ENCODE results near the gene RGPD4. TPM values are rescaled to one million over a fixed set of nuclear protein-coding genes. Genes with fewer than 3 reads are reported as not detected.
A peak's percentile ranks its signal among the peaks of the same experiment; 100 is the strongest.

The RGPD4 gene
- total RNA-seq, 1 donor, result under 0.01 TPM

DNA sequence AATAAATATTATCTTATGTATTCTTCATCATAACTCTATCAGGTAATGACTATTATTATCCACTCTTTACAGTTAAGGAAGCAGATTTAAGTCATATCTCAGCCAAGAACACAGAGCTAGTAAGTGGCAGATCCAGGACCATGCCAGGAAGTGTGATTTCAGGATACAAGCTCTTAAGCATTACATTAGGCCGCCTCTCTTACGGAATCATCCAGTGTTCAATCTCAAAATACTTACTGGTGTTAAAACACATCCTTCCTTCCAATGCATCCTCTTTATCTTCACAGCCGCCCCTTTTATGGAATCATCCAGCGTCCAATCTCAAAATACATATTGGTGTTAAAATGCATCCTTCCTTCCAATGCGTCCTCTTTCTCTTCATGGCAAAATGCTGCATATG, 14.7 kb upstream of the RGPD4 start:
- TF ChIP-seq, protein P1, sequence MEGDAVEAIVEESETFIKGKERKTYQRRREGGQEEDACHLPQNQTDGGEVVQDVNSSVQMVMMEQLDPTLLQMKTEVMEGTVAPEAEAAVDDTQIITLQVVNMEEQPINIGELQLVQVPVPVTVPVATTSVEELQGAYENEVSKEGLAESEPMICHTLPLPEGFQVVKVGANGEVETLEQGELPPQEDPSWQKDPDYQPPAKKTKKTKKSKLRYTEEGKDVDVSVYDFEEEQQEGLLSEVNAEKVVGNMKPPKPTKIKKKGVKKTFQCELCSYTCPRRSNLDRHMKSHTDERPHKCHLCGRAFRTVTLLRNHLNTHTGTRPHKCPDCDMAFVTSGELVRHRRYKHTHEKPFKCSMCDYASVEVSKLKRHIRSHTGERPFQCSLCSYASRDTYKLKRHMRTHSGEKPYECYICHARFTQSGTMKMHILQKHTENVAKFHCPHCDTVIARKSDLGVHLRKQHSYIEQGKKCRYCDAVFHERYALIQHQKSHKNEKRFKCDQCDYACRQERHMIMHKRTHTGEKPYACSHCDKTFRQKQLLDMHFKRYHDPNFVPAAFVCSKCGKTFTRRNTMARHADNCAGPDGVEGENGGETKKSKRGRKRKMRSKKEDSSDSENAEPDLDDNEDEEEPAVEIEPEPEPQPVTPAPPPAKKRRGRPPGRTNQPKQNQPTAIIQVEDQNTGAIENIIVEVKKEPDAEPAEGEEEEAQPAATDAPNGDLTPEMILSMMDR (IDR thresholded peaks at IDR 0.05; ENCODE audit: extremely low read depth, low read depth, low read length), result no peak
- H3K9me3 ChIP-seq (ENCODE audit: low read depth, low read length), result no peaks in the 10 kb centered on the region

DNA sequence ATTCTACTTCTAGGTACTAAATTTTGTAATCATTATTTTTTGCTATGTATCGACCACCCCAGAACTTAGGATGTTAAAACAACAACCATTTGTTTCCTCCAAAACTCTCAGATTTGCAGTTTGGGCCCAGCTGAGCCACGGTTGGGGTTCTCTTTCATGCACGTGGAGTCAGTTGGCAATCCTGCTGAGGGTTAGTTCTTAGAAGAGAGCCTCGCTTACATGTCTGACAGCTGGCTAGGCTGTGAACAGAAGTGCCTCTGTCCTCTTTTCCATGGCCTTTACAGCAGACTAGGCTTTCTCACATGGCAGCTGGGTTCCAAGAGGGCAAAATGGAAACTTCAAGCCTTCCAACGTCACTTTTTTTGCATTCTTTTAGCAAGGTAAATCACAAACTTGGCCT, 9.3 kb upstream of the RGPD4 start:
- H3K4me1 ChIP-seq (ENCODE audit: insufficient read depth, low read length), result no peaks in the 10 kb centered on the region
- H3K36me3 ChIP-seq (ENCODE audit: insufficient read depth, low read length), result no peaks in the 10 kb centered on the region
- H2AFZ ChIP-seq (ENCODE audit: low read length), result no peak overlapping the region
- H3K27ac ChIP-seq (ENCODE audit: low read depth, low read length), result no peak overlapping the region
- H3K9me3 ChIP-seq (ENCODE audit: low read depth, low read length), result no peaks in the 10 kb centered on the region
- no peaks in the 10 kb centered on the region for H3K79me2 ChIP-seq (ENCODE audit: insufficient read depth, low read length)
- no peaks in the 10 kb centered on the region for H4K20me1 ChIP-seq (ENCODE audit: insufficient read depth, low read length)
- H3K27me3 ChIP-seq (ENCODE audit: insufficient read depth, low read length), result no peaks in the 10 kb centered on the region
- no peak overlapping the region for H3K4me2 ChIP-seq (ENCODE audit: insufficient read depth, low read length)
- no peak for DNase-seq (ENCODE audit: insufficient read length, low spot score, missing footprints)
- TF ChIP-seq, protein P1 (IDR thresholded peaks at IDR 0.05; ENCODE audit: extremely low read depth, low read depth, low read length), result no peak
- no peak overlapping the region for H3K4me3 ChIP-seq (ENCODE audit: insufficient read depth, low read length)

More for the DNA sequence above, 14.7 kb upstream of the RGPD4 start:
- Histone ChIP-seq H3K4me3 (ENCODE audit: insufficient read depth, low read length) (no peak overlapping the region), H3K36me3 (ENCODE audit: insufficient read depth, low read length) (no peaks in the 10 kb centered on the region), H4K20me1 (ENCODE audit: insufficient read depth, low read length) (no peaks in the 10 kb centered on the region), H3K4me1 (ENCODE audit: insufficient read depth, low read length) (no peaks in the 10 kb centered on the region), H3K79me2 (ENCODE audit: insufficient read depth, low read length) (no peaks in the 10 kb centered on the region), H3K4me2 (ENCODE audit: insufficient read depth, low read length) (no peak overlapping the region), H3K27me3 (ENCODE audit: insufficient read depth, low read length) (no peaks in the 10 kb centered on the region), H3K27ac (ENCODE audit: low read depth, low read length) (no peak overlapping the region), H2AFZ (ENCODE audit: low read length) (no peak overlapping the region)
- no peak for DNase-seq (ENCODE audit: insufficient read length, low spot score, missing footprints)

DNA sequence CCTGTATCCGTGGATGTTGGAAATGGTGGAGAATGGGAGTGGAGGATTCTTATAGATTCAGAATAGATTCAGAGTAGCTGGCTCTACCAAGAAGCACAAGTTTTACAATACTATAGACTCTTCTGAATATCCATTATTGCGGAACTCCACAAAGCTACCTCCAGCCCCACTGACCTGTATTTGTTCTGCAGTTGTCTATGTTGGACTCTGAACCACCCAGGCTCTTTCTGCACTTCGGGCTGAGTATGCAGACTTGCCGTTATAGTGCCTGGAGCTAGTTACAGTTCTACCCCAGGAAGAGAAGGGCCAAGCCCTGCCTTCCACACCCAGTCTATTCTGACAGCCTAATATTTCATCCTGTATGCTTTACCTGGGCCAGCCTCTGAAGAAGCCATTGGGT, 4.4 kb upstream of the RGPD4 start:
- Histone ChIP-seq H3K4me3 (ENCODE audit: insufficient read depth, low read length) (no peak overlapping the region), H2AFZ (ENCODE audit: low read length) (no peak overlapping the region), H3K36me3 (ENCODE audit: insufficient read depth, low read length) (no peaks in the 10 kb centered on the region), H3K4me1 (ENCODE audit: insufficient read depth, low read length) (no peaks in the 10 kb centered on the region), H3K9me3 (ENCODE audit: low read depth, low read length) (no peaks in the 10 kb centered on the region), H3K27me3 (ENCODE audit: insufficient read depth, low read length) (no peaks in the 10 kb centered on the region), H3K4me2 (ENCODE audit: insufficient read depth, low read length) (no peak overlapping the region), H4K20me1 (ENCODE audit: insufficient read depth, low read length) (no peaks in the 10 kb centered on the region), H3K79me2 (ENCODE audit: insufficient read depth, low read length) (no peaks in the 10 kb centered on the region), H3K27ac (ENCODE audit: low read depth, low read length) (no peak overlapping the region)
- no peak for DNase-seq (ENCODE audit: insufficient read length, low spot score, missing footprints)
- TF ChIP-seq, protein P1 (IDR thresholded peaks at IDR 0.05; ENCODE audit: extremely low read depth, low read depth, low read length), result no peak

DNA sequence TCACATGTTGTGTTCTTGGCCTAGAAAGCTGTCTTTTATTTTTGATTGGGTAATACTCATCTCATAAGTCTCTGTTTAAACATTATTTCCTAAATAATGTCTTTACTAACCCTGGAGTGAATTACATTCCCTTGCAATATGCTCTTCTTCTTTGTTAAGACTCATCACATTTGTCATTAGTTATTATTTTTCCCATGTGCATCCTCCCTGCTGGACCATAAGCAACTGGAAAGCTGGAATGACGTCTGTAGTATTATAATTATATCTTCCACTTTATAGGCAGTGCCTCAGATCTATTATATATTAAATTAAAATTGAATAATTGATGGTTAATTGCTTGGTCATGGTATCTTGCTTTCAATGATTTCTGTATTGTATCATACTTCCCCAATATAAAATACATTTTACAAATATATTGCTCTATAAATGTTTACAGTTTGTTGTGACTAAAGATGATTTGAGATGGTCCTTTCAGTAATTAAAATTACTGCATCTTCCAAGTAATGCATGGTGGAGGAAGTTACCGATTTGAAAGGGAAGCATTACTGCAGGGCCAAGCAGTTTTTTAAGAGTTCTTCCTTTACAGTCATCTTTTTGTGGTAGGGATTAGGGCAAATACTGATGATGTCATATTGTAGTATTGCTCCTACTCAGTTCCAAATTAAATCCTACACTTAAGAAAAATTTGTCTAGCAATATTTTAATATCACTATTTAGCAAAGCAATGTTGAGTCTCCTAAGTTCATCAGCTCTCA, 2.1 kb upstream of the RGPD4 start:
- Histone ChIP-seq H3K9me3 (ENCODE audit: low read depth, low read length) (no peaks in the 10 kb centered on the region), H4K20me1 (ENCODE audit: insufficient read depth, low read length) (no peaks in the 10 kb centered on the region), H2AFZ (ENCODE audit: low read length) (no peak overlapping the region), H3K4me1 (ENCODE audit: insufficient read depth, low read length) (no peaks in the 10 kb centered on the region), H3K4me3 (ENCODE audit: insufficient read depth, low read length) (no peak overlapping the region), H3K27ac (ENCODE audit: low read depth, low read length) (no peak overlapping the region), H3K27me3 (ENCODE audit: insufficient read depth, low read length) (no peaks in the 10 kb centered on the region), H3K79me2 (ENCODE audit: insufficient read depth, low read length) (no peaks in the 10 kb centered on the region), H3K4me2 (ENCODE audit: insufficient read depth, low read length) (no peak overlapping the region), H3K36me3 (ENCODE audit: insufficient read depth, low read length) (no peaks in the 10 kb centered on the region)
- TF ChIP-seq, protein P1 (IDR thresholded peaks at IDR 0.05; ENCODE audit: extremely low read depth, low read depth, low read length), result no peak
- DNase-seq (ENCODE audit: insufficient read length, low spot score, missing footprints), result peak; percentile 64
